ENCODE data around the gene TRAF1. TPM values are rescaled to one million over a fixed set of nuclear protein-coding genes. Genes with fewer than 3 reads are reported as not detected.

Gene TRAF1
- total RNA-seq, 1 experiment from 2014 or later: 4.7 TPM

GRCh38 chr9:120875954-120876841 lies 50.4 kb downstream of the TRAF1 start:
- no peaks in the 10 kb centered on the region for H3K27me3 ChIP-seq (ENCODE audit: control insufficient read depth, insufficient read depth, low read length)
- ChIA-PET CTCF (no interaction called here), POLR2A (interaction anchor here (0.6 kb wide), 1 partner anchor 82 kb away, joined by 5 read pairs; no protein-coding TSS in a partner anchor)
- in situ Hi-C loops (cut with HindIII; ENCODE audit: low pct_unique_long_range_greater_than_20kb, low sequenced_read_pairs): no loop called here
- H3K9me3 ChIP-seq (ENCODE audit: control insufficient read depth, insufficient read depth, low read depth, low read length): no peaks in the 10 kb centered on the region
- peaks cover 3% of the 10 kb centered on the region; the same call in 1 of the 2 replicates for H3K36me3 ChIP-seq (ENCODE audit: control insufficient read depth, insufficient read depth, low read length)
- intact Hi-C loops (cut with micrococcal nuclease; ENCODE audit: unreplicated experiment): loop anchor here (5.0 kb wide), 1 partner anchor 51 kb away; the partner anchor contains the start of gene TRAF1
- ATAC-seq (peak; percentile 80), DNase-seq (ENCODE audit: low read depth, low spot score) (no peak)
- H3K27ac ChIP-seq (ENCODE audit: low read length): peak overlapping the region; percentile 94
- TF ChIP-seq, protein P1, sequence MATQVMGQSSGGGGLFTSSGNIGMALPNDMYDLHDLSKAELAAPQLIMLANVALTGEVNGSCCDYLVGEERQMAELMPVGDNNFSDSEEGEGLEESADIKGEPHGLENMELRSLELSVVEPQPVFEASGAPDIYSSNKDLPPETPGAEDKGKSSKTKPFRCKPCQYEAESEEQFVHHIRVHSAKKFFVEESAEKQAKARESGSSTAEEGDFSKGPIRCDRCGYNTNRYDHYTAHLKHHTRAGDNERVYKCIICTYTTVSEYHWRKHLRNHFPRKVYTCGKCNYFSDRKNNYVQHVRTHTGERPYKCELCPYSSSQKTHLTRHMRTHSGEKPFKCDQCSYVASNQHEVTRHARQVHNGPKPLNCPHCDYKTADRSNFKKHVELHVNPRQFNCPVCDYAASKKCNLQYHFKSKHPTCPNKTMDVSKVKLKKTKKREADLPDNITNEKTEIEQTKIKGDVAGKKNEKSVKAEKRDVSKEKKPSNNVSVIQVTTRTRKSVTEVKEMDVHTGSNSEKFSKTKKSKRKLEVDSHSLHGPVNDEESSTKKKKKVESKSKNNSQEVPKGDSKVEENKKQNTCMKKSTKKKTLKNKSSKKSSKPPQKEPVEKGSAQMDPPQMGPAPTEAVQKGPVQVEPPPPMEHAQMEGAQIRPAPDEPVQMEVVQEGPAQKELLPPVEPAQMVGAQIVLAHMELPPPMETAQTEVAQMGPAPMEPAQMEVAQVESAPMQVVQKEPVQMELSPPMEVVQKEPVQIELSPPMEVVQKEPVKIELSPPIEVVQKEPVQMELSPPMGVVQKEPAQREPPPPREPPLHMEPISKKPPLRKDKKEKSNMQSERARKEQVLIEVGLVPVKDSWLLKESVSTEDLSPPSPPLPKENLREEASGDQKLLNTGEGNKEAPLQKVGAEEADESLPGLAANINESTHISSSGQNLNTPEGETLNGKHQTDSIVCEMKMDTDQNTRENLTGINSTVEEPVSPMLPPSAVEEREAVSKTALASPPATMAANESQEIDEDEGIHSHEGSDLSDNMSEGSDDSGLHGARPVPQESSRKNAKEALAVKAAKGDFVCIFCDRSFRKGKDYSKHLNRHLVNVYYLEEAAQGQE (IDR thresholded peaks at IDR 0.05; ENCODE audit: insufficient read depth in 1 of 2, low read depth in 2 of 2, low read length in 1 of 2): no peak
- TF ChIP-seq SIN3A (IDR thresholded peaks at IDR 0.05; ENCODE audit: borderline replicate concordance, insufficient read depth, low read depth, low read length): no peak; the same call in 1 of the 2 replicates
- no peak; the same call in none of the 2 replicates for TF ChIP-seq POLR2AphosphoS5 (IDR thresholded peaks at IDR 0.05; ENCODE audit: low read depth, low read length)
- no peak for TF ChIP-seq CTCF (IDR thresholded peaks at IDR 0.05)
- TF ChIP-seq TCF7L2 (IDR thresholded peaks at IDR 0.05; ENCODE audit: low read depth, low read length): no peak
- BruUV-seq (replicated peaks): no TSS peak
- H3K4me1 ChIP-seq (ENCODE audit: control insufficient read depth, insufficient read depth, low read length): peaks cover 38% of the 10 kb centered on the region
- H3K4me3 ChIP-seq (ENCODE audit: low read depth in 2 of 2, low read length in 2 of 2): peak overlapping the region; percentile 57 to 68

GRCh38 chr9:120875643-120875953 lies 51.0 kb downstream of the TRAF1 start:
- in situ Hi-C loops (cut with HindIII; ENCODE audit: low pct_unique_long_range_greater_than_20kb, low sequenced_read_pairs) (no loop called here), intact Hi-C loops (cut with micrococcal nuclease; ENCODE audit: unreplicated experiment) (loop anchor here (5.0 kb wide), 1 partner anchor 52 kb away; the partner anchor contains the start of gene TRAF1)
- peak overlapping the region; percentile 94 for H3K27ac ChIP-seq (ENCODE audit: low read length)
- TF ChIP-seq, protein P1 (IDR thresholded peaks at IDR 0.05; ENCODE audit: insufficient read depth in 1 of 2, low read depth in 2 of 2, low read length in 1 of 2): no peak
- TF ChIP-seq POLR2AphosphoS5 (IDR thresholded peaks at IDR 0.05; ENCODE audit: low read depth, low read length) (no peak), CTCF (IDR thresholded peaks at IDR 0.05) (no peak), SIN3A (IDR thresholded peaks at IDR 0.05; ENCODE audit: borderline replicate concordance, insufficient read depth, low read depth, low read length) (no peak), TCF7L2 (IDR thresholded peaks at IDR 0.05; ENCODE audit: low read depth, low read length) (no peak)
- no peak; the same call in 1 of the 2 replicates for ATAC-seq
- H3K4me3 ChIP-seq (ENCODE audit: low read depth in 2 of 2, low read length in 2 of 2): peak overlapping the region; percentile 57 to 68
- ChIA-PET CTCF (no interaction called here), POLR2A (no interaction called here)
- no peak for DNase-seq (ENCODE audit: low read depth, low spot score)
- no peaks in the 10 kb centered on the region for H3K9me3 ChIP-seq (ENCODE audit: control insufficient read depth, insufficient read depth, low read depth, low read length)
- BruUV-seq (replicated peaks): TSS peak; percentile 61
- no peaks in the 10 kb centered on the region for H3K27me3 ChIP-seq (ENCODE audit: control insufficient read depth, insufficient read depth, low read length)
- H3K36me3 ChIP-seq (ENCODE audit: control insufficient read depth, insufficient read depth, low read length): peaks cover 3% of the 10 kb centered on the region; the same call in 1 of the 2 replicates
- H3K4me1 ChIP-seq (ENCODE audit: control insufficient read depth, insufficient read depth, low read length): peaks cover 38% of the 10 kb centered on the region

Data from Panc1 (cell line).